Stimulated activated CD4-positive, alpha-beta T cell treated with anti-CD3 and anti-CD28 coated beads, TNF-alpha, amount 100 ng/mL, for 24 hours (primary cell): ENCODE results near the gene NPAS3.

Experiments used
- DNase-seq, 3 experiments: peaks; one replicate each; pipeline ENCODE4 v3.0.0-alpha.2; 2020; ENCODE audit warnings: low read depth in 3 of 3

The NPAS3 gene

GRCh38 chr14:33711811-33712216 is 773.1 kb downstream of the NPAS3 start:
- no peak for DNase-seq

- DNase-seq, result no peak
These were observed 776.0 kb downstream of the NPAS3 start for GRCh38 chr14:33714527-33715226.

GRCh38 chr14:33715227-33715528 is 776.5 kb downstream of the NPAS3 start:
- DNase-seq, result no peak

GRCh38 chr14:33716921-33717320 is 778.2 kb downstream of the NPAS3 start:
- DNase-seq, result no peak

GRCh38 chr14:33717866-33718265 is 779.2 kb downstream of the NPAS3 start:
- no peak for DNase-seq

- DNase-seq, result no peak
These were observed 781.7 kb downstream of the NPAS3 start for GRCh38 chr14:33720284-33720787.

GRCh38 chr14:33726685-33727084 is 788.0 kb downstream of the NPAS3 start:
- no peak for DNase-seq

GRCh38 chr14:33727606-33728005 is 788.9 kb downstream of the NPAS3 start:
- no peak for DNase-seq

GRCh38 chr14:33728010-33728498 is 789.4 kb downstream of the NPAS3 start:
- no peak for DNase-seq

- DNase-seq, result no peak
These were observed 791.5 kb downstream of the NPAS3 start for GRCh38 chr14:33730156-33730555.

GRCh38 chr14:33732175-33732574 is 793.5 kb downstream of the NPAS3 start:
- DNase-seq, result no peak

GRCh38 chr14:33733310-33733709 is 794.6 kb downstream of the NPAS3 start:
- DNase-seq, result no peak

GRCh38 chr14:33733721-33734120 is 795.0 kb downstream of the NPAS3 start:
- no peak for DNase-seq

- no peak for DNase-seq
These were observed 795.7 kb downstream of the NPAS3 start for GRCh38 chr14:33734387-33734786.

- DNase-seq, result no peak
These were observed 797.7 kb downstream of the NPAS3 start for GRCh38 chr14:33736299-33736825.

- DNase-seq, result no peak
These were observed 798.3 kb downstream of the NPAS3 start for GRCh38 chr14:33736979-33737378.

GRCh38 chr14:33737446-33737845 is 798.8 kb downstream of the NPAS3 start:
- no peak for DNase-seq

- DNase-seq, result no peak
These were observed 799.4 kb downstream of the NPAS3 start for GRCh38 chr14:33738029-33738428.

GRCh38 chr14:33738491-33738890 is 799.8 kb downstream of the NPAS3 start:
- no peak for DNase-seq

GRCh38 chr14:33740531-33740930 is 801.9 kb downstream of the NPAS3 start:
- no peak for DNase-seq

- no peak for DNase-seq
These were observed 803.5 kb downstream of the NPAS3 start for GRCh38 chr14:33742166-33742565.

- DNase-seq, result no peak
These were observed 806.5 kb downstream of the NPAS3 start for GRCh38 chr14:33745163-33745562.

GRCh38 chr14:33747749-33748148 is 809.1 kb downstream of the NPAS3 start:
- no peak for DNase-seq

- DNase-seq, result no peak
These were observed 815.6 kb downstream of the NPAS3 start for GRCh38 chr14:33754261-33754660.
